Measurements from ENCODE around the gene SSPN.

DNA sequence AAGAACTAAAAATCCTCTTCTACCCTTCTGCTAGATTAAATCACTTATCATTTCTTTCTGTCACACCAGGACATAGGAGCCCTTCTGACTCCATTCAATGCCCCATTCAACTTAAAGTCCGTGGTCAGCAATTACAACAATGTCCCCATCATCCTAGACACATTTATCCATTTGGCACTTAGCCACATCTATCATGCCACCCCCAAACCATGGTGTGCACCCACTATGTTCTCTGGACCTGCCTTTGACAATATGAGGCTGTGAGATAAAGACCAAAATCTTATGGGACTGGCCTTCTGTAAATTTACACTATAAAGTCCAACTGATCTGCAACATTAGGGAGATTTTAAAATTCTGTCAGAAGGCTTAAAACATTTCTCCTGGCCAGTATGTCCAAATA lies 104.4 kb downstream of the SSPN start:
- TF ChIP-seq, protein P1, sequence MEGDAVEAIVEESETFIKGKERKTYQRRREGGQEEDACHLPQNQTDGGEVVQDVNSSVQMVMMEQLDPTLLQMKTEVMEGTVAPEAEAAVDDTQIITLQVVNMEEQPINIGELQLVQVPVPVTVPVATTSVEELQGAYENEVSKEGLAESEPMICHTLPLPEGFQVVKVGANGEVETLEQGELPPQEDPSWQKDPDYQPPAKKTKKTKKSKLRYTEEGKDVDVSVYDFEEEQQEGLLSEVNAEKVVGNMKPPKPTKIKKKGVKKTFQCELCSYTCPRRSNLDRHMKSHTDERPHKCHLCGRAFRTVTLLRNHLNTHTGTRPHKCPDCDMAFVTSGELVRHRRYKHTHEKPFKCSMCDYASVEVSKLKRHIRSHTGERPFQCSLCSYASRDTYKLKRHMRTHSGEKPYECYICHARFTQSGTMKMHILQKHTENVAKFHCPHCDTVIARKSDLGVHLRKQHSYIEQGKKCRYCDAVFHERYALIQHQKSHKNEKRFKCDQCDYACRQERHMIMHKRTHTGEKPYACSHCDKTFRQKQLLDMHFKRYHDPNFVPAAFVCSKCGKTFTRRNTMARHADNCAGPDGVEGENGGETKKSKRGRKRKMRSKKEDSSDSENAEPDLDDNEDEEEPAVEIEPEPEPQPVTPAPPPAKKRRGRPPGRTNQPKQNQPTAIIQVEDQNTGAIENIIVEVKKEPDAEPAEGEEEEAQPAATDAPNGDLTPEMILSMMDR (IDR thresholded peaks at IDR 0.05; ENCODE audit: poor library complexity, severe bottlenecking): no peak
- no peak for TF ChIP-seq RAD21 (conservative IDR thresholded peaks at IDR 0.05)
- no peak for TF ChIP-seq EZH2 (IDR thresholded peaks at IDR 0.05; ENCODE audit: borderline replicate concordance, insufficient read depth, low read length, poor library complexity, severe bottlenecking)
- TF ChIP-seq, protein P2, sequence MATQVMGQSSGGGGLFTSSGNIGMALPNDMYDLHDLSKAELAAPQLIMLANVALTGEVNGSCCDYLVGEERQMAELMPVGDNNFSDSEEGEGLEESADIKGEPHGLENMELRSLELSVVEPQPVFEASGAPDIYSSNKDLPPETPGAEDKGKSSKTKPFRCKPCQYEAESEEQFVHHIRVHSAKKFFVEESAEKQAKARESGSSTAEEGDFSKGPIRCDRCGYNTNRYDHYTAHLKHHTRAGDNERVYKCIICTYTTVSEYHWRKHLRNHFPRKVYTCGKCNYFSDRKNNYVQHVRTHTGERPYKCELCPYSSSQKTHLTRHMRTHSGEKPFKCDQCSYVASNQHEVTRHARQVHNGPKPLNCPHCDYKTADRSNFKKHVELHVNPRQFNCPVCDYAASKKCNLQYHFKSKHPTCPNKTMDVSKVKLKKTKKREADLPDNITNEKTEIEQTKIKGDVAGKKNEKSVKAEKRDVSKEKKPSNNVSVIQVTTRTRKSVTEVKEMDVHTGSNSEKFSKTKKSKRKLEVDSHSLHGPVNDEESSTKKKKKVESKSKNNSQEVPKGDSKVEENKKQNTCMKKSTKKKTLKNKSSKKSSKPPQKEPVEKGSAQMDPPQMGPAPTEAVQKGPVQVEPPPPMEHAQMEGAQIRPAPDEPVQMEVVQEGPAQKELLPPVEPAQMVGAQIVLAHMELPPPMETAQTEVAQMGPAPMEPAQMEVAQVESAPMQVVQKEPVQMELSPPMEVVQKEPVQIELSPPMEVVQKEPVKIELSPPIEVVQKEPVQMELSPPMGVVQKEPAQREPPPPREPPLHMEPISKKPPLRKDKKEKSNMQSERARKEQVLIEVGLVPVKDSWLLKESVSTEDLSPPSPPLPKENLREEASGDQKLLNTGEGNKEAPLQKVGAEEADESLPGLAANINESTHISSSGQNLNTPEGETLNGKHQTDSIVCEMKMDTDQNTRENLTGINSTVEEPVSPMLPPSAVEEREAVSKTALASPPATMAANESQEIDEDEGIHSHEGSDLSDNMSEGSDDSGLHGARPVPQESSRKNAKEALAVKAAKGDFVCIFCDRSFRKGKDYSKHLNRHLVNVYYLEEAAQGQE (IDR thresholded peaks at IDR 0.05; ENCODE audit: borderline replicate concordance): no peak
- TF ChIP-seq POLR2AphosphoS5 (IDR thresholded peaks at IDR 0.05): no peak
- no peak for TF ChIP-seq EP300 (conservative IDR thresholded peaks at IDR 0.05; ENCODE audit: poor library complexity, severe bottlenecking)

Measured in neural cell (in vitro differentiated cells).